ENCODE data around the gene VNN1. TPM values are rescaled to one million over a fixed set of nuclear protein-coding genes. Genes with fewer than 3 reads are reported as not detected.
"Not testable (repeated sequence)": the region's sequence is repeated elsewhere in the genome, so short reads cannot be mapped to it uniquely, and the experiment has no call there.

The VNN1 gene
- total RNA-seq, 1 donor from 2014 or later, result 62.1 TPM

GRCh38 chr6:132725471-132725870 is 11.6 kb upstream of the VNN1 start:
- no peak for DNase-seq (ENCODE audit: low spot score)

GRCh38 chr6:132719736-132720448 is 6.0 kb upstream of the VNN1 start:
- no peak for DNase-seq (ENCODE audit: low spot score)

GRCh38 chr6:132715881-132716637 is 2.2 kb upstream of the VNN1 start:
- DNase-seq (ENCODE audit: low spot score), result no peak

- DNase-seq (ENCODE audit: low spot score), result peak; percentile 73
These were observed 1.3 kb upstream of the VNN1 start for GRCh38 chr6:132715204-132715603.

GRCh38 chr6:132714160-132714559 is 305 bp upstream of the VNN1 start:
- DNase-seq (ENCODE audit: low spot score), result no peak

- DNase-seq (ENCODE audit: low spot score), result peak; percentile 66
These were observed 1.5 kb downstream of the VNN1 start for GRCh38 chr6:132712366-132712765.

GRCh38 chr6:132708771-132709170 is 5.1 kb downstream of the VNN1 start:
- DNase-seq (ENCODE audit: low spot score), result no peak

GRCh38 chr6:132708002-132708401 is 5.9 kb downstream of the VNN1 start:
- DNase-seq (ENCODE audit: low spot score), result no peak

- DNase-seq (ENCODE audit: low spot score), result not testable (repeated sequence)
These were observed 7.1 kb downstream of the VNN1 start for GRCh38 chr6:132706756-132707155.

GRCh38 chr6:132703936-132704335 is 9.9 kb downstream of the VNN1 start:
- no peak for DNase-seq (ENCODE audit: low spot score)

- no peak for DNase-seq (ENCODE audit: low spot score)
These were observed 15.2 kb downstream of the VNN1 start for GRCh38 chr6:132698608-132699007.

GRCh38 chr6:132695773-132696172 is 18.1 kb downstream of the VNN1 start:
- DNase-seq (ENCODE audit: low spot score), result no peak

GRCh38 chr6:132693478-132693877 is 20.4 kb downstream of the VNN1 start:
- peak; percentile 50 for DNase-seq (ENCODE audit: low spot score)

- no peak for DNase-seq (ENCODE audit: low spot score)
These were observed 23.2 kb downstream of the VNN1 start for GRCh38 chr6:132690678-132691077.

- DNase-seq (ENCODE audit: low spot score), result no peak
These were observed 26.5 kb downstream of the VNN1 start for GRCh38 chr6:132687306-132687705.

- no peak for DNase-seq (ENCODE audit: low spot score)
These were observed 27.3 kb downstream of the VNN1 start for GRCh38 chr6:132686531-132686930.

- DNase-seq (ENCODE audit: low spot score), result no peak
These were observed 28.8 kb downstream of the VNN1 start for GRCh38 chr6:132685009-132685408.

GRCh38 chr6:132684272-132684671 is 29.6 kb downstream of the VNN1 start:
- no peak for DNase-seq (ENCODE audit: low spot score)

GRCh38 chr6:132683543-132683942 is 30.3 kb downstream of the VNN1 start:
- no peak for DNase-seq (ENCODE audit: low spot score)

GRCh38 chr6:132679094-132679493 is 34.8 kb downstream of the VNN1 start:
- not testable (repeated sequence) for DNase-seq (ENCODE audit: low spot score)

GRCh38 chr6:132675749-132676148 is 38.1 kb downstream of the VNN1 start:
- DNase-seq (ENCODE audit: low spot score), result no peak

GRCh38 chr6:132675002-132675401 is 38.9 kb downstream of the VNN1 start:
- no peak for DNase-seq (ENCODE audit: low spot score)

GRCh38 chr6:132673376-132674094 is 40.3 kb downstream of the VNN1 start:
- no peak for DNase-seq (ENCODE audit: low spot score)
